ENCODE measurements around the gene CCDC83.

Gene CCDC83

GRCh38 chr11:85855341-85855656, at the start of gene CCDC83:
Gene CCDC83 (plus strand): TSS chr11:85855383. CDS start chr11:85865124, 9,741 bp downstream.
- in situ Hi-C loops (cut with MboI; ENCODE audit: low sequenced_read_pairs): no loop called here

GRCh38 chr11:85805387-85805786, 49.8 kb upstream of the CCDC83 start:
- in situ Hi-C loops (cut with MboI; ENCODE audit: low sequenced_read_pairs): no loop called here

- in situ Hi-C loops (cut with MboI; ENCODE audit: low sequenced_read_pairs): no loop called here
These were observed 49.2 kb upstream of the CCDC83 start for GRCh38 chr11:85806016-85806415.

- in situ Hi-C loops (cut with MboI; ENCODE audit: low sequenced_read_pairs): no loop called here
These were observed 48.3 kb upstream of the CCDC83 start for GRCh38 chr11:85806876-85807275.

GRCh38 chr11:85809191-85809590, 46.0 kb upstream of the CCDC83 start:
- in situ Hi-C loops (cut with MboI; ENCODE audit: low sequenced_read_pairs): no loop called here

- in situ Hi-C loops (cut with MboI; ENCODE audit: low sequenced_read_pairs): no loop called here
These were observed 45.3 kb upstream of the CCDC83 start for GRCh38 chr11:85809863-85810262.

GRCh38 chr11:85810521-85810870, 44.7 kb upstream of the CCDC83 start:
- in situ Hi-C loops (cut with MboI; ENCODE audit: low sequenced_read_pairs): no loop called here

- in situ Hi-C loops (cut with MboI; ENCODE audit: low sequenced_read_pairs): no loop called here
These were observed 44.1 kb upstream of the CCDC83 start, which contains the start of gene SYTL2 for GRCh38 chr11:85810871-85811611. Gene SYTL2 (minus strand): TSS chr11:85811141. CDS start chr11:85757725, 53,416 bp downstream.

- in situ Hi-C loops (cut with MboI; ENCODE audit: low sequenced_read_pairs): no loop called here
These were observed 43.6 kb upstream of the CCDC83 start for GRCh38 chr11:85811624-85812023.

- in situ Hi-C loops (cut with MboI; ENCODE audit: low sequenced_read_pairs): no loop called here
These were observed 41.5 kb upstream of the CCDC83 start for GRCh38 chr11:85813721-85814120.

GRCh38 chr11:85815186-85815931, 39.8 kb upstream of the CCDC83 start:
- in situ Hi-C loops (cut with MboI; ENCODE audit: low sequenced_read_pairs): no loop called here

- in situ Hi-C loops (cut with MboI; ENCODE audit: low sequenced_read_pairs): no loop called here
These were observed 35.7 kb upstream of the CCDC83 start for GRCh38 chr11:85819441-85819840.

GRCh38 chr11:85821636-85822035, 33.5 kb upstream of the CCDC83 start:
- in situ Hi-C loops (cut with MboI; ENCODE audit: low sequenced_read_pairs): no loop called here

- in situ Hi-C loops (cut with MboI; ENCODE audit: low sequenced_read_pairs): no loop called here
These were observed 32.4 kb upstream of the CCDC83 start for GRCh38 chr11:85822814-85823213.

GRCh38 chr11:85823816-85824215, 31.4 kb upstream of the CCDC83 start:
- in situ Hi-C loops (cut with MboI; ENCODE audit: low sequenced_read_pairs): no loop called here

GRCh38 chr11:85825616-85826015, 29.6 kb upstream of the CCDC83 start:
- in situ Hi-C loops (cut with MboI; ENCODE audit: low sequenced_read_pairs): no loop called here

GRCh38 chr11:85826116-85826855, 28.9 kb upstream of the CCDC83 start:
- in situ Hi-C loops (cut with MboI; ENCODE audit: low sequenced_read_pairs): no loop called here

GRCh38 chr11:85827748-85828639, 27.2 kb upstream of the CCDC83 start:
- in situ Hi-C loops (cut with MboI; ENCODE audit: low sequenced_read_pairs): no loop called here

GRCh38 chr11:85828640-85828978, 26.6 kb upstream of the CCDC83 start:
- in situ Hi-C loops (cut with MboI; ENCODE audit: low sequenced_read_pairs): no loop called here

GRCh38 chr11:85829172-85829571, 26.0 kb upstream of the CCDC83 start:
- in situ Hi-C loops (cut with MboI; ENCODE audit: low sequenced_read_pairs): no loop called here

- in situ Hi-C loops (cut with MboI; ENCODE audit: low sequenced_read_pairs): no loop called here
These were observed 24.1 kb upstream of the CCDC83 start for GRCh38 chr11:85831050-85831449.

Measured in hTERT RPE-1 (cell line).